Loucy (cell line): ENCODE measurements around the gene SCP2D1.

ENCODE experiments used
- H2AFZ ChIP-seq: fragments of 200-600 bp; sonication (generic); 2 replicates; pipeline ENCODE4 v1.6.0; 2016; ENCODE audit warnings: antibody characterized with exemption, mild to moderate bottlenecking, low read length, moderate library complexity
- H3F3A ChIP-seq: fragments of 200-600 bp; 2 replicates; pipeline ENCODE4 v1.6.0; 2016; ENCODE audit warnings: antibody characterized with exemption, low read depth, mild to moderate bottlenecking
- H3K27me3 ChIP-seq: fragments of 200-600 bp; sonication (generic); 2 replicates; pipeline ENCODE4 v1.6.1; 2014; ENCODE audit warnings: low read length, mild to moderate bottlenecking; ENCODE audit not compliant: insufficient read depth, poor library complexity, severe bottlenecking
- H3K36me3 ChIP-seq: fragments of 200-600 bp; sonication (generic); 2 replicates; pipeline ENCODE4 v1.6.1; 2016; ENCODE audit warnings: low read length; ENCODE audit not compliant: insufficient read depth
- H3K4me1 ChIP-seq: fragments of 200-600 bp; sonication (generic); 2 replicates; pipeline ENCODE4 v1.5.1; 2014; ENCODE audit warnings: low read length, mild to moderate bottlenecking; ENCODE audit not compliant: insufficient read depth, poor library complexity, severe bottlenecking
- H3K4me2 ChIP-seq: fragments of 200-600 bp; sonication (generic); 2 replicates; pipeline ENCODE4 v1.6.0; 2014; ENCODE audit warnings: antibody characterized with exemption, low read length, low read depth, mild to moderate bottlenecking; ENCODE audit not compliant: poor library complexity, severe bottlenecking
- H3K4me3 ChIP-seq: fragments of 200-600 bp; sonication (generic); 2 replicates; pipeline ENCODE4 v1.5.1; 2014; ENCODE audit warnings: low read length, mild to moderate bottlenecking, mixed read lengths; ENCODE audit not compliant: poor library complexity, severe bottlenecking
- H3K79me2 ChIP-seq: fragments of 200-600 bp; sonication (generic); 2 replicates; pipeline ENCODE4 v1.6.1; 2014; ENCODE audit warnings: low read length; ENCODE audit not compliant: insufficient read depth
- H3K9ac ChIP-seq: fragments of 200-600 bp; sonication (generic); 2 replicates; pipeline ENCODE4 v1.6.0; 2014; ENCODE audit warnings: mild to moderate bottlenecking, low read depth, low read length, moderate library complexity; ENCODE audit not compliant: poor library complexity, severe bottlenecking
- H3K9me2 ChIP-seq: fragments of 200-600 bp; sonication (generic); replicated peaks from 2 replicates; pipeline ENCODE4 v1.6.1; 2016; ENCODE audit warnings: low read depth, low read length, mixed read lengths
- H3K9me3 ChIP-seq: fragments of 200-600 bp; sonication (generic); 2 replicates; pipeline ENCODE4 v1.6.1; 2014; ENCODE audit warnings: mild to moderate bottlenecking, antibody characterized with exemption, low read length, low read depth; ENCODE audit not compliant: insufficient read depth
- H4K20me1 ChIP-seq: fragments of 200-600 bp; sonication (generic); 2 replicates; pipeline ENCODE4 v1.6.0; 2014; ENCODE audit warnings: antibody characterized with exemption, low read length, mild to moderate bottlenecking; ENCODE audit not compliant: insufficient read depth, poor library complexity, severe bottlenecking
- EZH2phosphoT487 ChIP-seq: fragments of 200-600 bp; IDR thresholded peaks from 2 replicates; pipeline ENCODE4 v1.6.1; 2018; ENCODE audit warnings: antibody characterized with exemption, mild to moderate bottlenecking, moderate library complexity, borderline replicate concordance
- TF ChIP-seq, protein P1 (sequence below): fragments of 200-600 bp; sonication (generic); conservative IDR thresholded peaks from 2 replicates; pipeline ENCODE4 v1.5.1; 2014; ENCODE audit warnings: mild to moderate bottlenecking, antibody characterized with exemption, low read length

The SCP2D1 gene

DNA sequence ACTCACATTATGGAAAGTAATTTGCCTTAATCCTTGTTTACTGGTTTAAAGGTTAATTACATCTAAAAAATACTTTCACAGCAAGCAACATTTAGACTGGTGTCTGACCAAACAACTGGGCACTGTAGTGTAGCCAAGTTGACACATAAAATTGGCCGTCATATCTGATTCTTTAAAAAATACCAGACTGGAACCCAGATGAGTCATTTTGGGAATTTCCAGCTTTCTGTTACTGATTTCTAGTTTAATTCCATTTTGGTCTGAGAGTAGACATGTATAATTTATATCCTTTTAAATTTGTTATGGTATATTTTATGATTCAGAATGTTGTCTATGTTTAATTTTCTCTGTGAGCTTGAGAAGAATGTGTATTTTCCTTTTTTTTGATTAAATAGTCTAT lies 44.1 kb downstream of the SCP2D1 start:
- H2AFZ ChIP-seq = no peak overlapping the region
- no peak overlapping the region for H3K4me3 ChIP-seq
- no peaks in the 10 kb centered on the region for H4K20me1 ChIP-seq
- H3K36me3 ChIP-seq = no peaks in the 10 kb centered on the region
- no peaks in the 10 kb centered on the region for H3K9me3 ChIP-seq
- no peaks in the 10 kb centered on the region for H3K27me3 ChIP-seq
- H3F3A ChIP-seq = no peaks in the 10 kb centered on the region
- no peak overlapping the region for H3K9ac ChIP-seq
- no peak overlapping the region for H3K4me2 ChIP-seq
- TF ChIP-seq EZH2phosphoT487 = no peak
- TF ChIP-seq, protein P1, sequence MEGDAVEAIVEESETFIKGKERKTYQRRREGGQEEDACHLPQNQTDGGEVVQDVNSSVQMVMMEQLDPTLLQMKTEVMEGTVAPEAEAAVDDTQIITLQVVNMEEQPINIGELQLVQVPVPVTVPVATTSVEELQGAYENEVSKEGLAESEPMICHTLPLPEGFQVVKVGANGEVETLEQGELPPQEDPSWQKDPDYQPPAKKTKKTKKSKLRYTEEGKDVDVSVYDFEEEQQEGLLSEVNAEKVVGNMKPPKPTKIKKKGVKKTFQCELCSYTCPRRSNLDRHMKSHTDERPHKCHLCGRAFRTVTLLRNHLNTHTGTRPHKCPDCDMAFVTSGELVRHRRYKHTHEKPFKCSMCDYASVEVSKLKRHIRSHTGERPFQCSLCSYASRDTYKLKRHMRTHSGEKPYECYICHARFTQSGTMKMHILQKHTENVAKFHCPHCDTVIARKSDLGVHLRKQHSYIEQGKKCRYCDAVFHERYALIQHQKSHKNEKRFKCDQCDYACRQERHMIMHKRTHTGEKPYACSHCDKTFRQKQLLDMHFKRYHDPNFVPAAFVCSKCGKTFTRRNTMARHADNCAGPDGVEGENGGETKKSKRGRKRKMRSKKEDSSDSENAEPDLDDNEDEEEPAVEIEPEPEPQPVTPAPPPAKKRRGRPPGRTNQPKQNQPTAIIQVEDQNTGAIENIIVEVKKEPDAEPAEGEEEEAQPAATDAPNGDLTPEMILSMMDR = no peak
- H3K4me1 ChIP-seq = no peaks in the 10 kb centered on the region
- H3K9me2 ChIP-seq = no peaks in the 10 kb centered on the region
- H3K79me2 ChIP-seq = no peaks in the 10 kb centered on the region

DNA sequence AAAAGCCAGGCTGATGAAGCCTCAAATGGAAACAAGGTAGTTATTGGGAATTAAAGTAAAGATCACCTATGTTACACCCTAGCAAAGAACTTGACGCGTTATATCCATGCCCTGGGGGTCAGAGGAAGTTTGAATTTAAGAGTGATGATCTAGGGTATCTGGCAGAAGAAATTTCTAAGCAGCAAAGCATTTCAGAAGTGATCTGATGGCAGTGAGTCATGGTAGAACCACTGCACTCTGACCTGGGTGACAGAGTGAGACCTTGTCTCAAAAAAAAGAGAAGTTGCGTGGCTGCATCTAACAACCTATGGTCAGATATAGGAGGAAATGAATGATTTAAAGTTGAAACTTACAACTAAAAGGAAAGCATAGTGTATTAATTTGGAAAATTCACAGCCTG lies 45.2 kb downstream of the SCP2D1 start:
- Histone ChIP-seq H2AFZ (no peak overlapping the region), H3K4me3 (no peak overlapping the region), H3K9ac (no peak overlapping the region), H3K9me2 (no peaks in the 10 kb centered on the region), H4K20me1 (no peaks in the 10 kb centered on the region), H3K27me3 (no peaks in the 10 kb centered on the region), H3F3A (no peaks in the 10 kb centered on the region), H3K79me2 (no peaks in the 10 kb centered on the region), H3K9me3 (no peaks in the 10 kb centered on the region), H3K4me2 (no peak overlapping the region), H3K4me1 (no peaks in the 10 kb centered on the region), H3K36me3 (no peaks in the 10 kb centered on the region)
- TF ChIP-seq, protein P1 = no peak
- no peak for TF ChIP-seq EZH2phosphoT487
